ENCODE measurements around the gene RAB11FIP4.

RAB11FIP4 gene

GRCh38 chr17:31552568-31552967 is 161.1 kb downstream of the RAB11FIP4 start:
- DNase-seq, result no peak

- no peak for DNase-seq
Observed at GRCh38 chr17:31553506-31553905, 162.0 kb downstream of the RAB11FIP4 start.

GRCh38 chr17:31554930-31555329 is 163.5 kb downstream of the RAB11FIP4 start:
- DNase-seq, result no peak

- no peak for DNase-seq
Observed at GRCh38 chr17:31556969-31557645, 165.6 kb downstream of the RAB11FIP4 start.

GRCh38 chr17:31558748-31559583 is 167.5 kb downstream of the RAB11FIP4 start:
- DNase-seq, result no peak

- DNase-seq, result no peak
Observed at GRCh38 chr17:31559584-31560501, 168.4 kb downstream of the RAB11FIP4 start.

GRCh38 chr17:31560616-31561235 is 169.3 kb downstream of the RAB11FIP4 start:
- DNase-seq, result no peak

GRCh38 chr17:31561469-31562375 is 170.2 kb downstream of the RAB11FIP4 start:
- DNase-seq, result no peak

GRCh38 chr17:31562376-31562840 is 170.9 kb downstream of the RAB11FIP4 start:
- no peak for DNase-seq

GRCh38 chr17:31564291-31564690 is 172.8 kb downstream of the RAB11FIP4 start:
- no peak for DNase-seq

- no peak for DNase-seq
Observed at GRCh38 chr17:31564883-31565301, 173.4 kb downstream of the RAB11FIP4 start.

- DNase-seq, result no peak
Observed at GRCh38 chr17:31565652-31566051, 174.2 kb downstream of the RAB11FIP4 start.

- no peak for DNase-seq
Observed at GRCh38 chr17:31566247-31566991, 174.9 kb downstream of the RAB11FIP4 start.

GRCh38 chr17:31566992-31567373 is 175.5 kb downstream of the RAB11FIP4 start:
- no peak for DNase-seq

- DNase-seq, result no peak
Observed at GRCh38 chr17:31568121-31568520, 176.6 kb downstream of the RAB11FIP4 start.

GRCh38 chr17:31568539-31568938 is 177.1 kb downstream of the RAB11FIP4 start:
- no peak for DNase-seq

- no peak for DNase-seq
Observed at GRCh38 chr17:31570231-31570630, 178.8 kb downstream of the RAB11FIP4 start.

- no peak for DNase-seq
Observed at GRCh38 chr17:31570951-31571892, 179.7 kb downstream of the RAB11FIP4 start.

GRCh38 chr17:31572341-31572740 is 180.9 kb downstream of the RAB11FIP4 start:
- no peak for DNase-seq

- DNase-seq, result no peak
Observed at GRCh38 chr17:31573047-31573446, 181.6 kb downstream of the RAB11FIP4 start.
